OCI-LY3 (cell line): ENCODE results near the gene RNF44.

ENCODE experiments used
- CTCF ChIP-seq: fragments of 200-600, 300-600 bp; sonication (generic); IDR thresholded peaks from 2 replicates; pipeline ENCODE4 v1.5.1; 2014; ENCODE audit warnings: antibody characterized with exemption, low read length, low read depth
- EZH2phosphoT487 ChIP-seq: fragments of 200-600 bp; shearing (Covaris generic); IDR thresholded peaks from 2 replicates; pipeline ENCODE4 v1.6.1; 2018; ENCODE audit warnings: antibody characterized with exemption, mixed run types, low read depth

- TF ChIP-seq CTCF (no peak), EZH2phosphoT487 (no peak)
Observed at GRCh38 chr5:176503496-176503895, 33.7 kb downstream of the RNF44 start.
